ENCODE measurements around the gene RGS13.
A peak's percentile ranks its signal among the peaks of the same experiment; 100 is the strongest.

The RGS13 gene

DNA sequence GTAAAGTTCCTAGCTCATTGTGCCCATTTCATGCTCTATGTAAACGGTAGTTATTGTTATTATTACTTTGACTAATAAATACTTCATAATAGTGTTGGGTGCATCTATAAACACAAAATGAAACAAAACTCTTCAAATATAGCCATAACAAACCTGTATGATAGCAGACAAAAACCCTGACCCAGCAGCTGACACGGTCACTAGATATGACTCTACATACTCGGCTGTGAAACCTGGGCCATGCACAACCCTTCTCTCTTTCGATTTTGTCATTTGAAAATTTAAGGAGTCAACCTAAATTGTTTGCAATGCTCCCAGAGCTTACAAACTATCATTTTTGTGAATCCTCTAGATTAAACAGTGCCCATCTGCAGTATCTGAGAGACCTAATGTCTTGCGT lies 8.0 kb upstream of the RGS13 start:
- no peak for DNase-seq

GRCh38 chr1:192628396-192629057 lies 7.4 kb upstream of the RGS13 start:
- DNase-seq = no peak

GRCh38 chr1:192629612-192630011 lies 6.3 kb upstream of the RGS13 start:
- DNase-seq = peak; percentile 15

DNA sequence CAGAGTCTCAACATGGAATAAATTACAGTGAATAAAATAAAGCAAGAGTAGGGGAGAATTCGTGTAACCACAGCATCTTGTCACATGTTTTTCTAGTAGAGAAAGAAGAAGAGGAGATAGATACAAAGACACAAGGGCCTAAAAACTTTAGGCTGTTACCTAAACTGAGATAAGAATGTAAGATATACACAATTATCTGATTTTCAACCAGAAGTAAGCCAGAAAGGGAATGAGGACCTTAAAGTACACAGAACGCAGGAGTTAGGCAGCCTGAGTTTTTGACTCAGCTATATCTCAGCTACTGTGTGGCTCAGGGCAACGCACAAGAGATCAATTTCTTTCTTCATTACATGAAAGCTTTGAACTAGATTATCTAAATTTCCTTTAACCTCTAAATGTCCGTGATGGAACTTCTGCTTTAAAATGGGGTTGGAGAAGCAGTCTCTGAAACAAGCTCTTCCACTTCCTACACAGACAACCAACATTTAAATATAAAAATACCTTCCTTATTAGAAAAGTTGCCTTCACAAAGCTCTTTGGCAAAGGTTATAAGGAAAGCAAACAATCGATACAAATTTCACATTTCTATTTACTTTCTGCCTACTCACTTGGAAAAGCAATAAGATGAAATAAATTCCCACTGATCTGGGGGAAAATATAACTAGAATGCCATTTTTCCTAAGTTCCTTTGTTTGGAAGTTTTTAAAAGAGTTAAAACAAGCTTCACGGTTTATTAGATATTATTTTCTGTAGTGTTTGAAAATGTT lies 5.2 kb upstream of the RGS13 start:
- DNase-seq = no peak

GRCh38 chr1:192631749-192632148 lies 4.2 kb upstream of the RGS13 start:
- no peak for DNase-seq

DNA sequence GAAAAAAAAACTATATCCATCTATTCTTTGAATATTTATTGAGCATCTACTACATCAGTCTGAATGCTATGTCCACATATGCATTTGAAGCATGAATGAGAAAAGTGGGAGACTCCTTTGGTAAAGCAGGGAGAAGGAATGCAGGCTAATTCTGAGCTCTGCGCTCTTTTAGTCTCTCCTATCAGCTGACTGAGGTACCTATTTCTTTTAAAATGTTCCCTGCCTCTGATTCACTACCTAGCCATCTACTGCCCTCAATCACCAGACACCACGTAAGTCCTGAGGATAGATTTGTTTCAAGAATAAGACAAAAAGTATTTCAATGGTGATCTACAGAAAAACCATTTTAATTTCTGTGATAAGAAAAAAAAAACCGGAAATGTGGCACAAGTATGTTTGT lies 3.8 kb upstream of the RGS13 start:
- DNase-seq = no peak

GRCh38 chr1:192632641-192633532 lies 3.1 kb upstream of the RGS13 start:
- DNase-seq = no peak

GRCh38 chr1:192633533-192634253 lies 2.3 kb upstream of the RGS13 start:
- no peak for DNase-seq

- DNase-seq = no peak
Measured at GRCh38 chr1:192635041-192635440, 906 bp upstream of the RGS13 start.

- DNase-seq = no peak
Measured at GRCh38 chr1:192639607-192640368, 3.8 kb downstream of the RGS13 start.

DNA sequence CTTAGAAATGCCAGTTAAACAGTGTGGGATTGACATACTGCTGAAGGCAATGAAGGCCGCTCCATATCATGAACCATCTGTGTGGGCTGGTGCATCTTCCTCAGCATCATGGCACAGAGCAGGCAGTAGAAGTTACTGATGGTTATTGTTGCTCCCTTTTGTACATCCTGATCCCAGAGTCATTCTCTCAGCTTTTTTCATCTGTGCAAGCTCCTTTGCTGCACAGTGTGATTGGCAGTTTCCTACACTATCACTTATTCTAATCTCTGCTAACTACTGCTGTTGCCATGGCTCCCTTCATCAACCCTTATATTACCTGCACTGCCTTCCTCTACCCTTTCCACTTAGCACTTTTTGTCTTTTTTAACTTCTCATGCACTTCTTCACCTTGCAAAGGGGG lies 16.2 kb downstream of the RGS13 start:
- DNase-seq = no peak

DNA sequence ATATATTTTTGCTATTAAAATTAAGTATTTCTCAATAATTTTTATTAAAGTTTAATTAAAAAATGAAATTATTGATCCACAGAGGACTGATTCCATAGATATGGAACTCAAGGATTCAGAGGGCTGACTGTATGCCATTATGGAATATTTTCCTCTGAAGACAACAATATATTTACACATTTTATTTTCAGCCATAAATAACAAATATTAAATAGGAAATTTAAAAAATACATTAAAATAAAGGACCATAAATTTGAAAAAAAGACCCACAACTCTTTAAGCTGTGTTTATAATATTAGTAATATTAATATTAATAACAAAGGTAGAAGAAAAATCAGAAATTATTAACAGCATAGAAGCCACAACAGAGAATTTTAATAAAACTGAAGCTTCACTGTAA lies 18.2 kb downstream of the RGS13 start:
- no peak for DNase-seq

DNA sequence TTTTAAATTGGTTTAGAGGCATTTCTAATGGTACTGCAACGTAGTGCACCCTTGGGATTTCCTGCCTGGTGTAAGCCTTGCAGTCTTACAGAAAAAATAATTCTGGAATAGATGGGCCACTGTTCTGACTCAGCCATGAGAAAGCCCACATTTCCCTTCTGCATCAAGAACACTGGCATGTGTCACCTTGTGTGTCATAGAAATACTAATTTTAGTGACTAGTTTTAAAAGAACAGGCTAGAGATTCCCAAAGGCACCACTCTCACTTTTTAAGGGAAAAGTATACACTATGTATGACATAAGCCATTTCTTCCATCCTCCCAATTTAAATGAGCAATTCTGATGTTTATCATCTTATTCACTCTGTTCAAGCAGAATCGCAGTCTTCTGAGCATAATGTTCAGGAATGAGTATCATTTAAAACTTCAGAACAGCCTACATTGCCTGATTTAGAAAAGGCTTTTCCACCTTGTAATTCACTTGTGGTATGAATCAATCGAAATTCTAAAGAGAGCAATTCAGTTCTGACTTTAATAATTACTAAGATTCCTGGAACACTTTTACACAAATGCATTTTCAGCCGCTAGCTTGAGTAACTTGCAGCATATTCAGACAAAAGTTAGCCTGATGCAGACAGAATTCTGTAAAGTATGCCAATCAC lies 18.8 kb downstream of the RGS13 start:
- no peak for DNase-seq

GRCh38 chr1:192657760-192658159 lies 21.8 kb downstream of the RGS13 start:
- DNase-seq = no peak

- no peak for DNase-seq
Measured at GRCh38 chr1:192658255-192658654, 22.3 kb downstream of the RGS13 start.

- DNase-seq = no peak
Measured at GRCh38 chr1:192660613-192661012, 24.7 kb downstream of the RGS13 start.

DNA sequence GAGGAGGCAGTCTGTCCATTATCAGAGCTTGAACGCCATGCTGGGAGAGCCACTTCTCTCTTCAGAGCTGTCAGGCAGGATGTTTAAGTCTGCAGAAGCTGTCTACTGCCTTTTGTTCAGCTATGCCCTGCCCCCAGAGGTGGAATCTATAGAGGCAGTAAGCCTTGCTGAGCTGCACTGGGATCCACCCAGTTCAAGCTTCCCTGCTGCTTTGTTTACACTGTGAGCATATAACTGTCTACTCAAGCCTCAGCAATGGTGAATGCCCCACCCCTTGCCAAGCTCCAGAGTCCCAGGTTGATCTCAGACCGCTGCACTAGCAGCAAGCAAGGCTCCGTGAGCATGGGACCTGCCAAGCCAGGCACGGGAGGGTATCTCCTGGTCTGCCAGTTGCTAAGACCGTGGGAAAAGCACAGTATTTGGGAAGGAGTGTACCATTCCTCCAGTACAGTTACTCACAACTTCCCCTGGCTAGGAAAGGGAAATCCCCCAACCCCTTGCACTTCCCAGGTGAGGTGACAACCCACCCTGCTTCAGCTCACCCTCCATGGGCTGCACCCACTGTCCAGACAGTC lies 32.5 kb downstream of the RGS13 start:
- DNase-seq = no peak

DNA sequence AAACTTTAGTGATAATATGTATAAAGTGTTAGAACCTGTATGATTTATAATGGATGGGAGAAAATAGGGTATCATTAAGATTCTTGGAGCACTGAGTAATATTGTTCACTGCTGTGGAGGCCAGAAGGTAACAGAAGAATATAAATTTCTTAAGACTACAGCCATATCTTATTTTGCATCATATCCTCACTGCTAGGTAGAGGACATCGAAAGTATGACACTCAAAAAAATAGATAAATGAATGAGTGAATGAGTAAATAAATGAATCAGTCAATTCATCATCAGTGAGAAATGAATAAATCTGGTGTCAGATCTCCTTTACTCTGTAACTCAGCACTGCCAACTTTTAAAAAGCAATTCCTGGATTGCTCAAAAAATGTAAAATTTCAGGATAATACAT lies 33.2 kb downstream of the RGS13 start:
- no peak for DNase-seq

GRCh38 chr1:192675716-192676115 lies 39.8 kb downstream of the RGS13 start:
- DNase-seq = no peak

- no peak for DNase-seq
Measured at GRCh38 chr1:192678099-192678498, 42.2 kb downstream of the RGS13 start.

GRCh38 chr1:192682335-192682734 lies 46.4 kb downstream of the RGS13 start:
- DNase-seq = no peak
